ENCODE measurements around the gene CCBE1.
"Not testable (repeated sequence)": the region's sequence is repeated elsewhere in the genome, so short reads cannot be mapped to it uniquely, and the experiment has no call there.

The CCBE1 gene

GRCh38 chr18:59539108-59539507 is 158.1 kb downstream of the CCBE1 start:
- no peak for DNase-seq (ENCODE audit: low spot score)

- no peak for DNase-seq (ENCODE audit: low spot score)
These were observed 159.6 kb downstream of the CCBE1 start for GRCh38 chr18:59537579-59537978.

GRCh38 chr18:59536166-59536565 is 161.1 kb downstream of the CCBE1 start:
- DNase-seq (ENCODE audit: low spot score): no peak

DNA sequence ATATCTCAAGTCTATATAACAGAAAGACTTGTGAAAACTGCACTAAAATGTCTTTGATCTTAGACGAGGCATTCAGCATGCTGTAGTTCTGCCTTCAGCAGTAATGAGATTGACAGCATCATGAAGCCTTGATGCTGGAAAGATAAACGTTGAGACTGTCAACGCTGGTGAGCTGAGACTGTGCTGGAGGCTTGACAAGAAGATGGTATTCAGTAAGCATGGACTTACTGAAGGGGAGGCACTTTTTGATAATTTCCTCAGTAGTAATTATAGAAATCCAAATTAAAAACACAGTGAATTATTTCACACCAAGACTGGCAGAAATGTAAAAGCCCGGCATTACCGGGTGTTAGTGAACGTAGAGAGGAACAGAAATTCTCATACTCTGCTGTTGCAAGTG is 162.2 kb downstream of the CCBE1 start:
- no peak for DNase-seq (ENCODE audit: low spot score)

DNA sequence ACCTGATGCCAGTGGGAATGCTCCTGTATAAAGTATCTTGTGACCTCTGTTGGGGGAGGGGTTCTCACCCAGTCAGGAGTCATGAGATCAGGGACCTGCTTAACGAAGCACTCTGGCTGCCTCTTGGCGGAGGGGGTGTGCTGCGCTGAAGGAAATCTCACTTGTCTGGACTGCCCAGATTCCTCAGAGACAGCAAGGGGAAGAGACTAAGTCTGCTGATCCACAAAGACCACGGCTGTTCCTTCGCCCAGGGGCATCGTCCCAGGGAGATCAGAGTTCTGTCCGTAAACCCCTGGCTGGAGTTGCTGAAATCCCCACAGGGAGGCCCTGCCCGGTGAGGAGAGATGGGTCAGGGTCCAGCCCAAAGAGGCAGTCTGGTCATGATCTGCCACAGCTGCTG is 168.4 kb downstream of the CCBE1 start:
- no peak for DNase-seq (ENCODE audit: low spot score)

GRCh38 chr18:59520562-59521355 is 176.5 kb downstream of the CCBE1 start:
- DNase-seq (ENCODE audit: low spot score): no peak

DNA sequence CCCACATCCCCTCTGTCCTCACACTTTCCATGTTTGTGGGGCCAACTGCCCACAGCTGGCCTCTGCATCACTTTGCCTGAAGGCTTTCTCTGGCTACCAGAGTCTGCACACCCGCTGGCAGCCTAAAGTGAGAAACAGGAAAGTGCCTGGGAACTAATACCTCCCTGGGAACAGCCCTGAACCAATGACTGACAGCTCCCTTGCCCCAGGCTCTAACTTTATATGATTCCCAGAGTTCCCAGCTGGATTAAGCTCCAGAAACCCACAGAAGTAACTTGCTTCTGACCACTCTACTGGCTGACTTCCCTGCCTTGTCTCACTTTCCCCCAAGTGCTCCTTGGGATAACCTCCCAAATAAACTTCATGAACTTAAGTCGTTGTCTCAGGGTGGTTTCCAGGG is 178.5 kb downstream of the CCBE1 start:
- DNase-seq (ENCODE audit: low spot score): no peak

DNA sequence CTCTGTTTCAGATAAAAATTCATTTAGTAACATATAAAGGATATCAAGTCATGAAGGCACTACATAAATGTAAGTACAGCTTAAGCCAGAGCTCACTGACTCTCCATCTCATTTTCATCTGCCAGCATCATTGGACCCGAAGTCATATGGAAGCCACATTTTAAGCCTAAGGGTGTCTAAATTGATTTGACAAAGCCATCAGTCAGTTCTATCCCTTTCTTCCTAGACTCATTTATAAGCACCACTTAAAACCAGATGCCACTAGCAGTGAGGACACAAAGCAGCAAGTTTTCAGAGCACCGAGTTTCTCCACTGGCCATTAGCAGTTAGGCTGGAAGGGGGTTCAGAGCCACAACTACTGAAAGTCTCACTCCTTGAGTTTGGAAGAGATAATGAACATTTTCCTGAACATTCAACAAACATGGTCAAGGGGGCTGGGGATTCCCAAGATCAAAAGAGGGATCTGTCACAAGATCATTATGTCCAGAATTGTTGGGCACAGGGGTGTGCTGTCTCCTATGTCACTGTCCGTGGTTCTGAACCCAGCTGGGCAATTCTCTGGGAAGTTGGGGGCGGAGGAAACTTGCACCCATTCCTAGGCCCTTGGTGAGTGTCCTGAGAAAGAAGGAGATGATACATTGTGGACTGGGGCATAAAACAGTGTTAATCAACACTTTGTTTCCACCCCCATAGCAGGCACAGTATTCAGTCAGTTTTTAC is 179.6 kb downstream of the CCBE1 start:
- DNase-seq (ENCODE audit: low spot score): no peak

GRCh38 chr18:59516356-59517155 is 180.7 kb downstream of the CCBE1 start:
- DNase-seq (ENCODE audit: low spot score): no peak

GRCh38 chr18:59515956-59516355 is 181.3 kb downstream of the CCBE1 start:
- not testable (repeated sequence) for DNase-seq (ENCODE audit: low spot score)

DNA sequence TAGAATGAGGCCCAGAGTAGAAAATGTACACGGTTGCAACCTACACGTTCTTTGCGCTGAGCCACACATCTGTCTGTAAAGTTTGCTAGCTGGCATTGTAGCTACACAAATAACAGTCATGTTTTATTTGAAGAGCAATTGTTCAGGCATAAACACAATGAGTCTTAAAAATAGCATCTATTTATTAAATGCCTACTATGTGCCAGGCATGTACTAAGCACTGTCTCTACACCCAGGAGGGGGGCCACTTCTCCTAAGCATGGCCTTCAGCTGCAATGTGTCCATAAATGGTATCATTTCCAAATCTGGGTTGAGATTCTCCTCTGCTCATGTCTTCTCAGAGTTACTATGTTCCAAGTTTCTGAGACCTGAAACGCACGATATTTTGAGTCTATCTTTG is 182.1 kb downstream of the CCBE1 start:
- no peak for DNase-seq (ENCODE audit: low spot score)

DNA sequence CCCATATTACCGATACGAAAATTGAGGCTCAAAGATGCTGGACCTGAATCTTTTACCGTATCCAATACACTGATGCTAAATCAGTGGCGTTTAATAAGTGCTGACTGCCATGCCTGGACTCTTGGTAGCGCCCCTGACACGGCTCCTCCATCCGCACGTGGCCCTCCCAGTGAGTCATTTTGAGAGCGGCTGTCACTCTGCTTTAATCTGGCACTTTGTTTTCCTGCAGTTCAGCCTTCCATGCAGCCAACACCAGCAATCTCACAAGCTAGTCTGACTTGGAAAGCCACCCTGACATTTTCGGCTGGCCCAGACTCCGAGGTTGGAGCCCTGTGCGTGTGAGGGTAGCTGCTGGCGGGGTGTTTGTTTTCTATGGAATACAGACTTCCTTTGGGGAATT is 183.0 kb downstream of the CCBE1 start:
- no peak for DNase-seq (ENCODE audit: low spot score)

DNA sequence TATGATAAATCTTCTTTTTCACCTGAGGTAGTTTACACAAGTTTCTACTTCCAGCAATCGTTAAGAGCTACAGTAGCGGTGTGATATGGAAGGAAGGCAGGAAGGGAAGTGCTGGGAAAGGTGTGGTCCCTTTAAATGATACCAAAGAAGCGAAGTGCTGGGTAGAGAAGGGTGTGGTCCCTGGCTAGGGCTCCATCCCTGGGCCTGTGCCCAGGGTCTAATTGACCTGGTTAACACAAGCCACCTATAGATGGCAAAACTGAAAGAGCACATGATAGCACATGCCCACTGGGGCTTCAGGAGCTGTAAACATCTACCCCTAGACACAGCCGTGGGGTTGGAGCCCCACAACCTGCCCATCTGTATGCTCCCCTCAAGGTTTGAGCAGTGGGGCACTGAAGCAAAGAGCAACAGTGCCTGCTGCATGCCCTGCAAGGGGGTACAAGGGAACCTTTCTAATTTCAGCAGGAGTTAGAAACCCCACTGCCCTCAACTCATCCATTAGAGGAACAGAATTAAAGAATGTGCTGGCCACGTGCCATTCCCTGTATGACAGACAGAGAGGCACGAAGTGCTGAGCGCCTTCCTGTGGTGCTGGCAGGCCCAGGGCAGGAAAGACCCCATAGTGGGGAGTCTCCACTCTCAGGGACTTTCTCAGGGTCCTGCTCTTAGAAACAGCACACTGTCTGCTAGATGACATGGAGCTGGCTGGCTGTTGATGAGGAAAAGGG is 185.0 kb downstream of the CCBE1 start:
- DNase-seq (ENCODE audit: low spot score): no peak

GRCh38 chr18:59509481-59510442 is 187.5 kb downstream of the CCBE1 start:
- DNase-seq (ENCODE audit: low spot score): no peak

- no peak for DNase-seq (ENCODE audit: low spot score)
These were observed 191.9 kb downstream of the CCBE1 start for GRCh38 chr18:59505356-59505755.

GRCh38 chr18:59502274-59503175 is 194.7 kb downstream of the CCBE1 start:
- no peak for DNase-seq (ENCODE audit: low spot score)

- DNase-seq (ENCODE audit: low spot score): no peak
These were observed 195.3 kb downstream of the CCBE1 start for GRCh38 chr18:59501920-59502273.

DNA sequence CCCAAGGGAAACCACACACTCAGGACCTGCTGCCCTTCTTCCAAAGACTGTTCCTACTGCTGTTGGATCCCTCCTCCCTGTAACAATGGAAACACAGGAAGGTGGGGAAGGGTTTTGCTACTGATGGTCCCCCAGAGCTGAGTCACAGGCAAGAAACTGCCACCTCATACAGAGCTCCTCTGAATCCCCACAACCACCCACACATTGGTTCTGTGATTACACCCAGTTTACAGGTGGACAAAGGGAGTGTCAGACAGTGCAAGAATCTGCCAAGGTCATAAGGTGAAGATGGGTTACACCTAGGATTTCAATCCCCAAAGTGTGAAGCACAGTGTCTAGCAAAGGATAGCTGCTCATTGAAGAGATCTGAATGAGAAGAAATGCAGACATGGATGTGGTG is 196.5 kb downstream of the CCBE1 start:
- DNase-seq (ENCODE audit: low spot score): no peak

GRCh38 chr18:59498506-59499086 is 198.6 kb downstream of the CCBE1 start:
- no peak for DNase-seq (ENCODE audit: low spot score)
